Gastrocnemius medialis (tissue), 4 donors: ENCODE results near the gene CHORDC1. TPM values are rescaled to one million over a fixed set of nuclear protein-coding genes. Genes with fewer than 3 reads are reported as not detected.
"Not testable (repeated sequence)": the region's sequence is repeated elsewhere in the genome, so short reads cannot be mapped to it uniquely, and the experiment has no call there.

Source experiments
- ATAC-seq, 2 donors: fragments of 150-250 bp; one replicate each; pipeline ENCODE4 v1.9.1; 2016
- DNase-seq, 2 donors: peaks; one replicate each; pipeline ENCODE4 v3.0.0-alpha.2; 2019
- H3K27ac ChIP-seq, 4 donors: fragments of 200-600 bp; sonication (generic); 1 replicate in 1 of 4; 2 replicates in 3 of 4; pipeline ENCODE4 v1.5.1; 2016 to 2018; ENCODE audit warnings: mild to moderate bottlenecking in 2 of 4, moderate library complexity in 1 of 4
- H3K27me3 ChIP-seq, 3 donors: fragments of 200-600 bp; sonication (generic) in 2 of 3; 1 replicate in 1 of 3; 2 replicates in 2 of 3; pipeline versions ENCODE4 v1.5.1 to v1.6.0; 2016 to 2019; ENCODE audit warnings: mild to moderate bottlenecking in 1 of 3, moderate library complexity in 1 of 3
- H3K36me3 ChIP-seq, 2 donors: fragments of 200-600 bp; sonication (generic) in 1 of 2; one replicate each; pipeline ENCODE4 v1.5.1; 2017 to 2018
- H3K4me1 ChIP-seq, 2 donors: fragments of 200-600 bp; sonication (generic) in 1 of 2; one replicate each; pipeline ENCODE4 v1.5.1; 2016 to 2017; ENCODE audit warnings: mild to moderate bottlenecking in 2 of 2
- H3K4me3 ChIP-seq, 4 donors: fragments of 200-600 bp; sonication (generic) in 3 of 4; 1 replicate in 1 of 4; 2 replicates in 3 of 4; pipeline ENCODE4 v1.5.1; 2016 to 2019; ENCODE audit warnings: mild to moderate bottlenecking in 2 of 4
- H3K9me3 ChIP-seq, 3 donors: fragments of 200-600 bp; sonication (generic) in 2 of 3; 1 replicate in 1 of 3; 2 replicates in 2 of 3; pipeline ENCODE4 v1.5.1; 2016 to 2019
- CTCF ChIP-seq, 5 experiments: fragments of 450-650 bp in 3 of 5; fragments of 200-600 bp in 2 of 5; sonication (generic) in 2 of 5; IDR thresholded peaks in 4 of 5; conservative IDR thresholded peaks in 1 of 5; 1 replicate in 4 of 5; 2 replicates in 1 of 5; pipeline ENCODE4 v1.5.1; 2016 to 2019; ENCODE audit warnings: antibody characterized with exemption in 5 of 5, mild to moderate bottlenecking in 3 of 5, moderate library complexity in 3 of 5
- POLR2A ChIP-seq, 2 donors: fragments of 450-650 bp; IDR thresholded peaks; one replicate each; pipeline ENCODE4 v1.6.1; 2017; ENCODE audit warnings: antibody characterized with exemption in 2 of 2, mild to moderate bottlenecking in 2 of 2, moderate library complexity in 2 of 2
- in situ Hi-C, 4 donors: fragments of 200-750 bp; cut with MboI; loops; one replicate each; pipeline versions ENCODE4 v1.15.0 to v1.8.0; 2017; ENCODE audit warnings: low sequenced_read_pairs in 4 of 4
- intact Hi-C: fragments of 100-400 bp; cut with DNase I; formaldehyde crosslinking; loops from one replicate; pipeline ENCODE4 v1.15.1; 2023; ENCODE audit warnings: low total_unique reads
- total RNA-seq, 4 donors: library from RNA; depleted of rRNA; stranded (reverse); fragments of >200 nt; gene quantifications; one replicate each; pipeline versions ENCODE4 v1.1.0 to v1.2.3, GENCODE V29; 2016

Gene CHORDC1
- total RNA-seq, 4 donors from 2014 or later: 32.7 to 64.8 (median 55.9) TPM

- no peak for TF ChIP-seq POLR2A (IDR thresholded peaks at IDR 0.05)
- TF ChIP-seq CTCF (IDR thresholded peaks at IDR 0.05 in 4 of 5, conservative IDR thresholded peaks at IDR 0.05 in 1 of 5): no peak
- Histone ChIP-seq H3K27ac (no peak overlapping the region), H3K4me3 (no peak overlapping the region), H3K9me3 (no peaks in the 10 kb centered on the region), H3K36me3 (no peaks in the 10 kb centered on the region), H3K27me3 (no peaks in the 10 kb centered on the region), H3K4me1 (no peaks in the 10 kb centered on the region)
- intact Hi-C loops (no loop called here), in situ Hi-C loops (no loop called here)
- no peak for DNase-seq
- no peak for ATAC-seq
Measured at GRCh38 chr11:90171359-90171758, 51.5 kb downstream of the CHORDC1 start.

GRCh38 chr11:90168571-90168970 is 54.3 kb downstream of the CHORDC1 start:
- no peaks in the 10 kb centered on the region for H3K27me3 ChIP-seq
- H3K4me3 ChIP-seq: no peak overlapping the region
- no peaks in the 10 kb centered on the region for H3K9me3 ChIP-seq
- H3K36me3 ChIP-seq: no peaks in the 10 kb centered on the region
- DNase-seq: no peak
- no peak for ATAC-seq
- no peaks in the 10 kb centered on the region for H3K4me1 ChIP-seq
- TF ChIP-seq POLR2A (IDR thresholded peaks at IDR 0.05): no peak
- no peak for TF ChIP-seq CTCF (IDR thresholded peaks at IDR 0.05 in 4 of 5, conservative IDR thresholded peaks at IDR 0.05 in 1 of 5)
- in situ Hi-C loops: no loop called here
- no peak overlapping the region for H3K27ac ChIP-seq
- intact Hi-C loops: no loop called here

- in situ Hi-C loops, intact Hi-C loops: not testable (repeated sequence)
Measured at GRCh38 chr11:90167704-90168103, 55.1 kb downstream of the CHORDC1 start.

GRCh38 chr11:90166982-90167573 is 55.8 kb downstream of the CHORDC1 start:
- H3K4me3 ChIP-seq, H3K27ac ChIP-seq, in situ Hi-C loops, H3K4me1 ChIP-seq, intact Hi-C loops, H3K36me3 ChIP-seq, ATAC-seq, H3K27me3 ChIP-seq, H3K9me3 ChIP-seq, DNase-seq: not testable (repeated sequence)

More at GRCh38 chr11:90167704-90168103, 55.1 kb downstream of the CHORDC1 start:
- H3K27me3 ChIP-seq, H3K9me3 ChIP-seq, H3K27ac ChIP-seq, H3K4me3 ChIP-seq, H3K4me1 ChIP-seq, DNase-seq, ATAC-seq, H3K36me3 ChIP-seq: not testable (repeated sequence)

Other genes starting within 250 kb of the CHORDC1 start
- not detected for gene TRIM49C, start 191.9 kb downstream of the CHORDC1 start, total RNA-seq
- gene UBTFL1, start 137.1 kb downstream of the CHORDC1 start, total RNA-seq: not detected
- under 1 TPM in 2 of 4 donors, not detected in 2; 0.09 to 0.20 TPM for gene NAALAD2, start 88.4 kb downstream of the CHORDC1 start, total RNA-seq